ENCODE results near the gene LRGUK.
"Not testable (repeated sequence)": the region's sequence is repeated elsewhere in the genome, so short reads cannot be mapped to it uniquely, and the experiment has no call there.

LRGUK gene

GRCh38 chr7:134126966-134127848, at the start of gene LRGUK:
TSS of gene LRGUK (plus strand) at chr7:134127340. CDS start at chr7:134127368, 28 bp downstream.
- DNase-seq (ENCODE audit: insufficient read length, low spot score) (peak; percentile 57), FAIRE-seq (no peak)

GRCh38 chr7:134077560-134077959, 49.6 kb upstream of the LRGUK start:
- not testable (repeated sequence) for FAIRE-seq; DNase-seq (ENCODE audit: insufficient read length, low spot score)

More at GRCh38 chr7:134126966-134127848, at the start of gene LRGUK:
- no peak for TF ChIP-seq CTCF (IDR thresholded peaks at IDR 0.05; ENCODE audit: insufficient read depth, missing control alignments)

GRCh38 chr7:134078991-134079390, 48.1 kb upstream of the LRGUK start:
- TF ChIP-seq CTCF (IDR thresholded peaks at IDR 0.05; ENCODE audit: insufficient read depth, missing control alignments), result no peak
- no peak for FAIRE-seq
- DNase-seq (ENCODE audit: insufficient read length, low spot score), result no peak

- no peak for DNase-seq (ENCODE audit: insufficient read length, low spot score)
- TF ChIP-seq CTCF (IDR thresholded peaks at IDR 0.05; ENCODE audit: insufficient read depth, missing control alignments), result no peak
- no peak for FAIRE-seq
Observed at GRCh38 chr7:134081695-134082094, 45.4 kb upstream of the LRGUK start.

GRCh38 chr7:134083766-134084487, 43.2 kb upstream of the LRGUK start:
- no peak for FAIRE-seq
- no peak for DNase-seq (ENCODE audit: insufficient read length, low spot score)
- TF ChIP-seq CTCF (IDR thresholded peaks at IDR 0.05; ENCODE audit: insufficient read depth, missing control alignments), result no peak

- no peak for DNase-seq (ENCODE audit: insufficient read length, low spot score)
- TF ChIP-seq CTCF (IDR thresholded peaks at IDR 0.05; ENCODE audit: insufficient read depth, missing control alignments), result no peak
- FAIRE-seq, result no peak
Observed at GRCh38 chr7:134084488-134085144, 42.5 kb upstream of the LRGUK start.

GRCh38 chr7:134085311-134085710, 41.8 kb upstream of the LRGUK start:
- no peak for TF ChIP-seq CTCF (IDR thresholded peaks at IDR 0.05; ENCODE audit: insufficient read depth, missing control alignments)
- DNase-seq (ENCODE audit: insufficient read length, low spot score) (no peak), FAIRE-seq (no peak)

Measured in D721Med (cell line).